NK-92 treated with Interleukin-12 subunit alpha and Interleukin-12 subunit beta, amount 100 ng/mL, for 24 hours (cell line): ENCODE results near the gene SERPINI2.
"Not testable (repeated sequence)": the region's sequence is repeated elsewhere in the genome, so short reads cannot be mapped to it uniquely, and the experiment has no call there.

Experiments
- DNase-seq: peaks from one replicate; lab custom pipeline; 2025; lab: John Stamatoyannopoulos, UW

SERPINI2 gene

DNA sequence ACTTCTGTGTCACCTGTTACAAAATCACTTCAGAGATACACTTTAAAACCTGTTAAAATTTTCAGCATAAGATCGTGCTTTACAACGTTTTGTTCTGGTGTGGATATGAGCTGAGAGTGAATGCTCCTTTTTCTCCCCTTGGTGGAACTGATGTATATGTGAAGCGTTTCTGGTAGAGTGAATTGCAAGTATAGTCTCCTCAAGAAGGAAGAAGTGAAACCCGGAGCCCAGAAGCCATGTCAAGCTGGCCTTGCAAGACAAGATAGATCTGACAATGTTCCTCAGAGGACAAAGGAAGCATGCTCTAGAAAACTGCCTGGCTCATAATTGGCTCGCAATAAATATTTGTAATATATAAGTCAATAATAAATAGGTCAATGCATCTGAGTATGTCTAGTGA lies 23.6 kb downstream of the SERPINI2 start:
- DNase-seq: no peak

DNA sequence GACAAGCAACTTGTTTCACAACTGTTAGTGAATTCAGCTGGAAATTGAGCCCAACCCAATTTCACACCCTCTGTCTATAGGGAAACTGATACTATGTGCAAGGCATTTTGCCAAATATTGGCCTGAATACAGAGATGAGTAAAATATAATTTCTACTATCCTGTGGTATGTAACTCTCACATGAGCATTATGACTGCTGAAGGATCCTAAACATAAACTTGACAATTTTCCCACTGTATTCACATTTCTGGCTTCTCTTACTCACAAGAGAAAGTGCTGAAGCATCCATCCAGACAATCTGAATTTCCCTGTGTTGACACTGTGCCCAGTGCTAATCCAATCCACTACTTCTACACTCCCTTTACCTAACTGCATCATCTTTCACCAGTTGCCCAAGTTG lies 28.4 kb downstream of the SERPINI2 start:
- no peak for DNase-seq

DNA sequence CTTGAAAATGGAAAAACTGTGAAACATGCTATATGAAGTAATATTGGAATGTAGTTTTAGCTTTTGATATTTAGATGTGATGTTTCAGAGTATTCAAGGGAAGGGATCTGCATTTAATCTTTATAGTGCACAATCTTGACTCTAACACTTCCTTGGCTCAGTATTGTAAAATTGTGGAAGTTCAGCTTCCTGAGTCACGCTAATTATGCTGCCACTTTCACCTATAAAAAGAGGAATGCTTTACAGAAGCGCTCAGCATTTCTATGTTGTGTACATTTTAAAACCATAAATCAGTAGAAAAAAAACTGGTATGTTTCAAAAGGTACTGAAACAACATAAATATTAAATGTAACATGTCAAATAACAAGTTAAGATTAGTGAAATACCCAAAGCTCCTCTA lies 32.6 kb downstream of the SERPINI2 start:
- no peak for DNase-seq

DNA sequence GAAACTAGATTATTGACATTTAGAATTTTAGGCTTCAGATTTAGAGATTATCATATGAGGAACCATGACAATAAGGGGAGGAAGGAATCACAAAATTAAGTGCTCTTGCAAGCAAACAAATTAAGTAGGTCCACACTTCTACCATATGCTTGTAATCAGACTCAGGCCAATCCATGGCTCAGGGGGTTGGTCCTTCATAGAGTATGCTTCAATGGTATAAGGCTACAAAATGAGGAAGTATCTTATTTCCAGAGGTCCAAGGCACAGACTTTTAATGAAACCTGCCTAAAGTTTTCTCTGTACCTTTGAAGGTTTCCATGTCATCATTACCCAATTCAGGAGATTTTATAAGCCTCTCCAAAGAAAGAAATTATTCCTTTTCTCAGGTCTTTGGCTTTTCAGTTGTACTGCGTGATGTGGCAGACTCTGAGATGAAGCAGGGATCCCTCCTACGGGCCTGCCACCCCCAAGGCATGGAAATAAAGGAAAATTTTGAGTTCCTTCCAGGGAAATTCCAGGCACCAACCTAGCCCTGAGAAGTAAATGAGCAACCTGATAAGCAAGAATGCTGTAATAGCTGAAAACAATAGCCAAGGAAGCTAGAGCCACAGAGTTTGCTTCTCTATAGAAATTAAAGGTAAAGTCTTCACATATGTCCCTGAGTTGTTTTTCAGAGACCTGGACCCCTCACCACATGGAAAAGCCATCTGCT lies 36.3 kb downstream of the SERPINI2 start:
- DNase-seq: no peak

DNA sequence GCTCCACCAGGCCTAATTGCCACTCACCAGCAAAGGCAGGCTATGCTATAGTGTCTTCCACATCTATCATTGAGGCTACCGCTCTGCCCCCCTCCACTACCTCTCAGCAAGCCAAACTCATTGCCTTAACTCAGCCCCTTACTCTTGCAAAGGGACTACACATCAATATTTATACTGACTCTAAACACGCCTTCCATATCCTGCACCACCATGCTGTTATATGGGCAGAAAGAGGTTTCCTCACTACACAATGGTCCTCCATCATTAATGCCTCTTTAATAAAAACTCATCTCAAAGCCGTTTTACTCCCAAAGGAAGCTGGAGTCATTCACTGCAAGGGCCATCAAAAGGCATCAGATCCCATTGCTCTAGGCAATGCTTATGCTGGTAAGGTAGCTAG lies 46.9 kb downstream of the SERPINI2 start:
- DNase-seq: not testable (repeated sequence)

DNA sequence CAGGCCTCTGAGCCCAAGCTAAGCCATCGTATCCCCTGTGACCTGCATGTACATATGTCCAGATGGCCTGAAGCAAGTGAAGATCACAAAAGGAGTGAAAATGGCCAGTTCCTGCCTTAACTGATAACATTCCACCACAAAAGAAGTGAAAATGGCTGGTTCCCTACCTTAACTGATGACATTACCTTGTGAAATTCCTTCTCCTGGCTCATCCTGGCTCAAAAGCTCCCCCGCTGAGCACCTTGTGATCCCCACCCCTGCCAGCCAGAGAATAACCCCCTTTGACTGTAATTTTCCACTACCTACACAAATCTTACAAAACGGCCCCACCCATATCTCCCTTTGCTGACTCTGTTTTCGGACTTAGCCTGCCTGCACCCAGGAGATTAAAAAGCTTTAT lies 51.4 kb downstream of the SERPINI2 start:
- DNase-seq: not testable (repeated sequence)

DNA sequence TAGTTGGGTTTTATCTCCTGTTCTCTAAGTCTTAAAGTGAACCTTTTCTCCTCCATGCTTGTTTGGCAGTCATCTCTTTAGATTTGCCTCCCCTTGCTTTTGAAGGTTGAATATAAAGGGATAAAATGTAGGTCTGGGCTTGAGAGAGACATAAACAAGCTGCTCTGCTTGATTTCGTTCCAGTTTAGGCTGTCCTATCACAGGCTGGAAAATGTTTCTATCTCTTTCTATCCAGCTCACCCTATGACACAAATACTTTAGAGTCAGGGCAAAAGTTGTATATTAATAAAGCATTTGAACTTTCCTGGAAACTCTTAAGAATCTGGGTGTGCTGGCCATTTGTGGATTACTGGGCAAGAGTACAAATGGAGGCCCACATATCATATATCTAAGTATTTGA lies 64.2 kb downstream of the SERPINI2 start:
- DNase-seq: no peak

DNA sequence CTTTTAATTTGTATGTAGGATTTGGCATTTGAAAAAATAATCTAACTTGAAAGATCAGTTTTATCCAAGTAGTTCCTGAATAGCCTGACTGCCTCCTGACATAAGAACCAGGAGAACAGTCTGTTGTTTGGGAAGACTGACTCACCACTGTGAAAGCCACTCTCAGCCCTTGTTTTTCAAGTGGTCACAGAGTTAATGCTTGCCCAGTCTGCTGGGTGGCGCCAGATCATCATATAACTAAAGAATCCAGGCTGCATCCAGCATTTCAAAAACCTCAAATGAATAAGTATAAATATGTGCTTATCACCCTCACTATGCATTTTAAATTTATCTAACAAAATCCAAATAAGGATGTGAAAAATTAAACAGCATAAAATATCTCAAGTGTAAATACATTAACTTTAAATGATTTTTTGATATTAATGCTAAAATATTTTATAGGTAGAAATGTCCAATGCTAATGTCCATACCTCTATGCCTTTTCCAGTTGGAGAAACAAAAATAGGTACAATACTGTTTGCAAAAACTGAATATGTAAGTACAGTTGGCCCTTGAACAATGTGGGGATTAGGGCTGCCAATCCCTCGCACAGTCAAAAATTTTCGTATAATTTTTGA lies 66.9 kb downstream of the SERPINI2 start:
- DNase-seq: no peak

DNA sequence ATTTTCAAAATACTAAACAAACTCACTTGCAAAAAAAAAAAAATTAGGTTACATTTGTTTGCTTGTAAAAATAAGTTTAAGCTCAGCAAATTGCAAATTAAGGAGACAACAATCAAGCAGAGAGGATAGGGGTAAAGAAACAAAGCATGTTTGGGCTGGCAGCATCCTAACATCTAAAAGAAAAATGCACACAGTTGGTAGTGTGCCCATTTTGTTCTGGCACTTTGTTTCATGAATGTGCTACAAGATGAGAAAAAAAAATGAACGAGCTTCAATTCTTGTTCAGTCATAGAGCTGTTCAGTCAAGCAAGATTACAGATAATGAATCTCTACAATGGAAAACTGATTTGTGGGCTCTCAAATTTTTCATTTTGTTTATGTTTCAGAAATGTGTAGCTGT lies 76.0 kb downstream of the SERPINI2 start:
- DNase-seq: no peak

DNA sequence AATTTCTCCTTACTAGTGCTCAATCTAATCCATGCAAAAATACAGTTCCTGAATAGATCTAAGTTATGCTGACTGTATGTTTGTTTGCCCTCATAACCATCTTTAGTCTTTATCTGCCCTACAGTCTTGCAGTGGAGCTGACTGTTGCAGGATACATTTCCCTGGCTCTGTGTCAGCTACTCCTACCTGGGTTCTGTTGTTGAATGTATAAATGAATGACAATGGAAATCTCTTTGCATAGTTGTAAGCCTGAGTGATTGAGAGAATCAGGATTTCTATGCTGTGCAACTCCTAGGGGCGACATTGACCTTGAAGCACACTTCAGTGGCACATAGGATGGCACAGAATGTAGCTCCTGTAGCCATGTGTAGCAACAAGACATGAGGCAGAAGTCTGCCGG lies 77.8 kb downstream of the SERPINI2 start:
- no peak for DNase-seq

DNA sequence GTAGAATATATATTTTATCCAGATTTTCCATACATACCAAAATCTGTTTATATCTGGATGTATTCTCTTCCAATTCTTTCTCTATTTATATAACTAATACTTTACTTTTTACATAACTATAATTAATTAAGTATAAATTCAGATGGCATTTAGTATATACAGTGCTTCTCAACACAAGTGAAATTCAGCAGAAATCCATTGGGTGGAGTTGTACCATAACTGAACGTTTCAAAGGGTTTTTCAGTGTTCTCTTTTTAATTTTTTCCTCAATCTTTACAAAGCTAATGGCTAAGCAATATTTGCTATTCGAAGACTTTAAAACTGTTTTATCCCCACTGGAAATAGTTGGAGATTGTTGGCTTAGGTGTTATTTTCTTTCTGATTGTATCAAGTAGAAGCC lies 79.8 kb downstream of the SERPINI2 start:
- no peak for DNase-seq
